RKO (cell line): ENCODE measurements around the gene CLCN7.

Experiments used
- DNase-seq: peaks from one replicate; pipeline ENCODE4 v3.0.0-alpha.2; 2016; ENCODE audit warnings: low spot score

The CLCN7 gene

DNA sequence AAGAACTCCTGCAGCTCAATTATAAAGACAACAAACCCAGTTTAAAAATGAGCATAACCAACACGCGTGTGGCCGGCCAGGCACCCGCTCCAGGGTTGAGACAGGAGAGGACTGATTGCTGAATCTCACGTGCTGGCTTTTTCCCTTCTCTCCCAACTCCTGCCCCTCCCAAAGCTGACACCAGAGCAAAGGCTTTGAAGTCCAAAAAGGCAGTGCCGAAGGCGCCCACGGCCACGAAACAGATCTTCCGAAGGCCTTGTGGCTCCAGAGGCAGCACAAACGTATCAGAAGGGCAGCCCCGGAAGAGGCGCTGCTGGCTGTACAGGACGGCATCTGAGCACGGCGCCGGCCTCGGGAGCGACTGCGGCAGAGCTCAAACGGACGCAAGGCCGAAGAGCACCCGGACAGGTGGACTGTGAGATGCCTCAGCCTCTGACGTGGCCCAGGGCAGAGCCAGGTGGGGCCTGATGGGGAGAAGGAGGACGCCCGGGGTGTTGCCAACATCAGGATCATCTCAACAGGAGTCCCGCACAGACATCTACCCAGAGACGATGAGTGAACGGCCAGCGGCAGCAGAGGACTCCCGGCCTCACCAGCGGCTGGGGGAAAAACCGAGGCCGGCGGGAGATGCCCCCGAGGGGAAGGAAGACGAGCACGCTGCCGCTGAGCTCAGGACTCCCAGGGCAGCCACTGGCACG lies 10.5 kb downstream of the CLCN7 start:
- no peak for DNase-seq

DNA sequence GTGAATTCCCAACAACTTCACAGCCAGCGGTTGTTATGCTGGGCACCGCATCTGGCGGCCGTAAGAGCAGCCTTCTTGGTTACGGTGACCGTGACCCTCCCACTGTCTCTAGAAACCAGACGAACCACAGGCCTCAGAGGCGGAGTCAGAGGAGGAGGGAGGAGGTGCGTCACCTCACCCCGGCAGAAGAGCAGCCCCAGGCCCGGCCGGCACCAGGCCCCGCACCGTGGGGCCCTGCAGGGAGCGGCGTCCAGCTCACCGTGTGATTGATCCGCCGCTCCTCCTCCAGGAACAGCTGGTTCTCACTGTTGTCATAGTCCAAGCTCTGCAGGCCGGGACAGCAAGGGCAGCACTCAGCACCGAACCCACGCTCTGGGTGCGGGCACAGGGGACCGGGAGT lies 13.7 kb downstream of the CLCN7 start:
- DNase-seq: no peak

GRCh38 chr16:1460602-1461138 lies 14.2 kb downstream of the CLCN7 start:
- no peak for DNase-seq

- no peak for DNase-seq
These were observed 14.9 kb downstream of the CLCN7 start for GRCh38 chr16:1459967-1460366.

DNA sequence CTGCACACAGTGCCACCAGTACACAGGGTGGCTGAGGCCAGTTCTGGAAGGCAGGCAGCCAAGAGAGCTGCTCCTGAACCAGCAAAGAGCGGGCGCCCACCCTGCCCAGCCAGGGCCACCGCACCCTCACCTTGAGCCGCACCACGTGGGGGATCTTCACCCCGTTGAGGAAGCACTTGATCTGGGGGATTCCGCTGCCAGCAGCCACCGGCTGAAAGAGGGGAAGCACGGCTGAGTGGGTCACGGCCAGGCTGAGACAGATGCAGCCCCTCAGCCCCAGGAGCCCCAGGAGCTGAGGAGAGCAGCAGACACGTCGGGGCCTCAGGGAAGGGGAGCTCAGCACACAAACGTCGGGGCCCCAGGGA lies 15.9 kb downstream of the CLCN7 start:
- no peak for DNase-seq

DNA sequence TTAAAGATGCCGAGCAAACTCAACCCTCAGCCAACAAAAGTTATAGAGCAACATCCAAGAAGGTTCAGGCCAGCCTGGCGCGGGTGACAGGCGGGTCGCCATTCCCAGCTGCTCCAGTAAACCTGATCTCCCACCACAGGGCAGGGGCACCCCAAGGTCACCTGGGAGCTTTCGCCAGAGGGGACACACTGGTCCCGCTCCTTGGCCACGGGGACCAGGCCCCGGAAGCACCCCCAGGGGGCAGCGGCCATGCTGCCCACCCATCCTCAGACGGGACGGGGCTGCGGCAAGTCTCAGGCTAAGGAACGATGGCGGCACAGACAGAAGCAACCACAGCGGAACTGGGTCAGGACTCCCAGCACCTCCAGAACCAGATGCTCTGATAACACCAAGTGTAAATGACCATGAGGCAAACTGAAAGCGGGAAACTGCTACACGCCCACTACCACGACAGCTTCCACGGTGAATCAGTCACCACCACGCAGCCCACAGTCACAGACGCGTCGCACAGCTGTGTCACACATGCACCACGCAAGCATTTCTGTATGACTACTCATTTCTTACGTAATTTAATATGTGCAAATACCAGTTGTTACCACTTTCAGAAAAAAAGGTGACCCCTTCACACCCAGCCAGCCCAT lies 16.4 kb downstream of the CLCN7 start:
- DNase-seq: peak; percentile 40

- no peak for DNase-seq
These were observed 17.2 kb downstream of the CLCN7 start for GRCh38 chr16:1457489-1458245.

DNA sequence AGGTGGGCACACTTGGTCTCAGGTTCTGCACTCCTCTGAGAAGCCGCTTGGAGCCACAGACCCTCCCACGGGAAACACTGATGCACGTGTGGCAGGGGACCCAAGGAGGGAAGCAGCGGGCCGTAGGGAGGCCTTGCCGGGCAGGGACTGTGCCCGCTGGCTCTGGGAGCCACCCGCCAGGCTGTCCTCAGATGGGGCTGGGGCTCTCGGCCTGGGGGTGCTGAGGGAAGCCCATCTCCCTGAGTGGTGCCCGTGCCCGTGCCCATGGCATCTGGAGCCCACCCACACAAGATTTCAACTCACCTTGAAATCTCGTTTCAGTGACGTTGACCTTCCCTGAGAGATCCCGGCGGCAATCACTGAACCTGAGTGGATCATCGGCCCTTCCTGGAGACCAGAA lies 17.9 kb downstream of the CLCN7 start:
- no peak for DNase-seq

DNA sequence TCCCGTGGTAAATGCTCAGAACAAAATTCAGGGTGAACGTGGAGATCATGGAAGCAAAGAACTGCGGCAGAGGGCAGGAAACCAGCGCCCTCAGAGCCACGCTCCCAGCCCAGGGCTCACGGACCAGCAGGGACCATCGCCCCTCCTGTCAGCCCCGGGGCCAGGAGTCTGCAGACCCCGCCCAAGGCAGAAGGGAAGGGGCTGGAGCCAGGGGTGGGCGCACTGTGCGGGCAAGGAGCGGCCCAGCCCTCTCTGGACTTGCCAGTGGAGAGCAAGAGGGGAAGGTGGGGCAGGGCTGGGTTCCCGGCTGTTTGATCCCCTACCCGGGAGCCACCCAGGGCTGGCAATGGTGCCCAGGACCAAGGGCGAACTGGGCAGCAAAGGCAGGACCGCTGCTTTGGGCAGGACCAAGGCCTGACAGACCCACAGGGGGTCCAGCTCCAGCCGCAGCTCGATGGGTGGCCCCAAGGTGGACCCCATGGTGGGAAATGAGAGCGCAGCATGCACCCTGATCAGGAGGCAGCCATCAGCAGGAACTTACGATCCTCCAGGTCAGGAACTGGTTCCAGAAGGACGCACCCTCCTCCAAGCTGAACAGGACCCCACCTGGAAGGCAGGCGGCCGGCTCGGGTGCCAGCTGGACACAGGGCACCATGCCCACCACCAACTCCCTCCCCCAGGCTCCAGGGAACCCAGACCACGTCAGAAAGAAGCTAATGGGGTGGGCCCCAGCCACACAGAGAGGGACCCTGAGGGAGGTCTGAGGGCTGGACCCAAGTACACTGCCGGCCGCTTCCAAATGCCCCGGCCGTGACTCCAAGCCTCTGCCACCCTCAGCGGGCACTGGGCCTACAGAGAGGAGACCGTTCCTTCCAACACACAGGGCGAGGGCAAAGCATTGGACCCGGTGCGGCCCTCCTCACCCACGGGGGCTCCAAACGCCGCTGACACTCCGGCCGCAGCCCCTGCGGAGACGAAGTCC lies 19.3 kb downstream of the CLCN7 start:
- no peak for DNase-seq

DNA sequence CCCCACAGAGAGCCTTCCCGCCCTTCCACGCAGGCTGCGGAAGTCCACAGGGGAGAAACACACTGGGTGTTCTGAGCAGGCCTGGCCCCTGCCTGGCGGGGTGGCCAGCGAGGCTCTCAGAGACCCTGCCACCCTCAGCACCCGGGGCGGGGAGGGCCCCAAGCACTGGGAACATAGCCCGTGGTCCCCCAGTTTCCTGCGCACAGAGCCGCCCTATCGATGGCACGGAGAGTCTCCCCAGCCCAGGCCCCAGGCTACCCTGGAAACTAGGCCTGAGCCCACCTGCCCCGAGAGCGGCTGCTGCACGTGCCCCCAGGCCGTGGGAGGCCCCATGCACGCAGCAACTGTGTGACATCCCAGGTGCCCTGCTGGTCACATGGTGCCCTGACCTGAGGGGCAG lies 20.3 kb downstream of the CLCN7 start:
- DNase-seq: no peak

DNA sequence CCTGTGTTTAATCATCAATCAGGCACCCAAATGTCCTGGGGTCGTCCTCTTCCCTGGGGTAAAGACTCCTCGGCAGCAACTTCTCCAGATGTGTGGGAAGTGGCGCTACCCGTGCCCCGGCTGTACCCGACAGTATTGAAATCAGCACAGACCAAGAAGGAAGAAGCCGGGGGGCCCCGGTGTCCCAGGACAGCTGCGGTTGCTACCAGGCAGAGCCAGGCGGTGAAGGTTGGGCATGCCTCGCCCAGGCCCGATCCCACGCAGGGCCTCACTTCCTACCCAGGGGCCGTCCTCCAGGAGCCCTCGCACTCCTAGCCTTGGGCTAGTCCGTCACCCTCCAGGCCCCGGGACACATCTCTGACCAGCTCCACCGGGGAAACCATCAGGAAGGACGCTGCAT lies 21.5 kb downstream of the CLCN7 start:
- DNase-seq: no peak

DNA sequence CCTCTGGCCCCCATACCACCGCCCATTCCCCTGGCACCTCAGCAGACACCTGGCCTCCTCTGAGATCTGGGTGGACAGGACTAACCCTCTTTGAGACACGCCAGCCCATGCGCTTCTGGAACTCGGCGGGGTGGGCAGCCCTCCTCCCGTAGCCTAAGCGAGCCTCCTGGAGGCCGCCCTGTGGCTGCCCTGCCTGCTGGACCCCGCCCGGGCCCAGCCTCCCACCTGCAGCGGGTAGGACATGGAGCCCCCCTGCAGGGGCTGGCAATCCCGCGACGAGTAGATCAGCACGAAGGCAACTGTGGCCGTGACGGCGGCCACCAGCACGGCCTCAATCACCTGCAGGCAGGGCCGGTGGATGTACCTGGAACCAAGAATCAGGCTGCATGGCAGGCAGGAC lies 22.3 kb downstream of the CLCN7 start:
- DNase-seq: no peak

- no peak for DNase-seq
These were observed 23.0 kb downstream of the CLCN7 start for GRCh38 chr16:1451702-1452392.

DNA sequence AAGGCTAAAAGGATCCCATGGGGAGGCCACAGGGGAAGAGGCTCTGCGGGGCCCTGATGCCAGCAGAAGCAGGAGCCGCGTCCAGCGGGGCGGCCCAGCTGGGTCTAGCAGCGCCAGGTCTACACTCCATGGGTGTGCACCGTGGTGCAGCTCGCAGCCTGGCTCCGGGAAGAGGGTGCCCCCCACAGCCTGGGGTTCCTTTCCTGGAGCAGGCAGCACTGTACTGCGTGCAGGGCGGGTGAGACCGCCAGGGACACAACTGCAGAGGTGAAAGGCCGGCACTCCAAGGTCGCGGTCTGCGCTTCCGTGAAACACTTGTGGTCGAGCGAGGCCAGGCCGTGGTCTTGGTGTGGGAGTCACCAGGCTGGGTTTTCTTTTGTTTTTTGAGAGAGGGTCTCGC lies 24.0 kb downstream of the CLCN7 start:
- no peak for DNase-seq

DNA sequence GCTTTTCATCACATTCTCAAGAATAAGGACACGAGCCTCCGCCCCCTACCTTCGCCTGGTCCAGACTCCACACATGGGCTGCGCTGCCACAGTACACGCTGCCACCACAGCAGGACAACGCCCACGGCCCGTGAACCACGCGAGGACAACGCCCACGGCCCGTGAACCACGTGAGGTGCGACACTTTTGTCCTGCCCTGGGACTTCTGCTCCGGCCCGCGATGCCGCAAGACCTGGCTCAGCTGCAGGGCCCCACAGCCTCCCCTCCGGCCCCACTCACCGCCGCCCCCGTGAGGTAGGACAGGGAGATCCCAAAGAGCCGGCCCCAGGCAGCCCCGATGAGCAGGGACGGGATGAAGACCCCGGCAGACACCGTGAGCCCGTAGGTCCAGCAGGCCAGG lies 24.6 kb downstream of the CLCN7 start:
- DNase-seq: no peak

GRCh38 chr16:1449201-1449788 lies 25.5 kb downstream of the CLCN7 start:
- no peak for DNase-seq

DNA sequence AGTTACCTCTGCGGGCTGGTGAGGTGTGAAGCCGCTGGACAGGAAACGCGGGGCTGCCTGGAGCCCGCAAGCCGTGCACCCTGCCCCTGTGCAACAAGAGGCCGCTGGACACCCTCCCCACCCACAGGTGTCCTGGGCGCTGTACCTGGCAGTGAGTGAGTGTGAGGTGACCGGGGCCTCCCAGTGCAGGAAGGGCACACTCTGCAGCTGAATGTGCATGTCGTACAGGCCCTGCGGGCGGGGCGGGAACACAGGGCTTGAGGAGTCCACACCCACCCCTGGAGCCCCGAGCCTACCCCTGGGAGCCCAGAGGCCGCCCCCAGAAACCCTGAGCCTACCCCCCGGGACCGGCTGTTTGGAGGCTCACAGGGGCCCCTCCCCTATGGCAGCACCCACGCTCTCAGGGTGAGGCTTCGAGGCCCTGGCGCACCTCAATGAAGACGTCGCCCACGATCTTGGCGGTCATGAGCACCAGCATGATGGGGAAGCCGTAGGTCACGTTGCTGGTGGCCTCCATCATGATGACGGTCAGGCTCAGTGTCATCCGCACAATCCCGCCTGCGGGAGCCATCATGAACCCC lies 26.2 kb downstream of the CLCN7 start:
- no peak for DNase-seq

DNA sequence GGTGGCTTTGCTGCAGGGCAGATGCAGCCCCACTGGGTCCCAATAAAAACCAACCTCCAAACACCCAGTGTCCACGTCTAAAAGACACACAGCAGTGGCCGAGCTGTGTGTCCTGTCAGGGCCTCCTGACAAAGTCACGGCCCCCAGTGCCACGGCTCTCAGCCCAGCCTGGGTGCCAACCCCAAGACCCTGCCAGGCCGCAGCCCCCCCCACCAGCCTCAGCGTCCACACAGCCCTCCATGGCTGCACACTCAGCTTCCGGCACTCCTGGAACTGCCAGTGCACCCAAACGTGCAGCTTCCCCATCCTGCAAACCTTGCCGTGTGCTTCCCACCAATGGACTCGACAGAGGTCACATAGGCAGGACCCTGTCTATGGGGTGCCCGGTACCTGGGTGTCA lies 26.9 kb downstream of the CLCN7 start:
- no peak for DNase-seq

- DNase-seq: no peak
These were observed 28.3 kb downstream of the CLCN7 start for GRCh38 chr16:1446296-1447080.
